ENCODE measurements around the gene CASP6. TPM values are rescaled to one million over a fixed set of nuclear protein-coding genes. Genes with fewer than 3 reads are reported as not detected.

The CASP6 gene
- total RNA-seq, 1 experiment from 2014 or later, result 30.5 TPM

DNA sequence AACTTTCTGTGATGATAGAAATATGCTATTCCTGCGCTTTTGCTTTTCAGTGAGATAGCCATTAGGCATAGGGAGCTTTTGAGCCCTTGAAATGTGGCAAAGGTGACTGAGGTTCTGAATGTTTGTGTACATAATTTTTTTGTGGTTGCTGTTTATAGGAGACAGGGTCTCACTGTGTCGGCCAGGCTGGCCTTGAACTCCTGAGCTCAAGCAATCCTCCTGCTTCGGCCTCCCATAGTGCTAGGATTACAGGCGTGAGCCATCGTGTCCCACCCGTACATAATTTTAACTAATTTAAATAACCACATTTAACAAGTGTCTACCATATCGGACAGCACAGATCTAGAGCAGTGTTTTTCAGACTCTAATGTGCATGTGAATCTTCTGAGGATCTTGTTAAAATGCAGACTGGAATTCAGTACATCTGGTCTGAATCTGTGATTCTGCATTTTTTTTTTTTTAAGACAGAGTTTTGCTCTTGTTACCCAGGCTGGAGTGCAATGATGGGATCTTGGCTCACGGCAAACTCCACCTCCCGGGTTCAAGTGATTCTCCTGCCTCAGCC lies 45.3 kb downstream of the CASP6 start:
- Histone ChIP-seq H3K27me3 (replicated peaks; ENCODE audit: insufficient read depth, low read depth, low read length, poor library complexity) (no peaks in the 10 kb centered on the region), H3K4me1 (ENCODE audit: insufficient read depth, low read length, poor library complexity, severe bottlenecking) (peaks cover 6% of the 10 kb centered on the region), H3K9me3 (ENCODE audit: low read depth, low read length, poor library complexity, severe bottlenecking) (no peaks in the 10 kb centered on the region), H3K4me3 (ENCODE audit: low read depth, low read length, poor library complexity, severe bottlenecking) (no peak overlapping the region), H3K27ac (ENCODE audit: low read depth, low read length, poor library complexity, severe bottlenecking) (no peak overlapping the region), H3K36me3 (ENCODE audit: insufficient read depth, low read length, poor library complexity, severe bottlenecking) (no peaks in the 10 kb centered on the region)
- CTCF ChIA-PET, result interaction anchor here (1.3 kb wide), 1 partner anchor 225 kb away, joined by 3 read pairs; the partner anchor contains the start of gene SEC24B
- intact Hi-C loops (cut with micrococcal nuclease; ENCODE audit: unreplicated experiment), result loop anchor here (5.0 kb wide), 2 partner anchors 96 to 226 kb away; partner anchors contain the start of genes MCUB and SEC24B
- no TSS peak for BruUV-seq (replicated peaks)
- DNase-seq (ENCODE audit: low spot score), result no peak
- POLR2A ChIA-PET (ENCODE audit: low non-redundant PET), result no interaction called here
- TF ChIP-seq, protein P1, sequence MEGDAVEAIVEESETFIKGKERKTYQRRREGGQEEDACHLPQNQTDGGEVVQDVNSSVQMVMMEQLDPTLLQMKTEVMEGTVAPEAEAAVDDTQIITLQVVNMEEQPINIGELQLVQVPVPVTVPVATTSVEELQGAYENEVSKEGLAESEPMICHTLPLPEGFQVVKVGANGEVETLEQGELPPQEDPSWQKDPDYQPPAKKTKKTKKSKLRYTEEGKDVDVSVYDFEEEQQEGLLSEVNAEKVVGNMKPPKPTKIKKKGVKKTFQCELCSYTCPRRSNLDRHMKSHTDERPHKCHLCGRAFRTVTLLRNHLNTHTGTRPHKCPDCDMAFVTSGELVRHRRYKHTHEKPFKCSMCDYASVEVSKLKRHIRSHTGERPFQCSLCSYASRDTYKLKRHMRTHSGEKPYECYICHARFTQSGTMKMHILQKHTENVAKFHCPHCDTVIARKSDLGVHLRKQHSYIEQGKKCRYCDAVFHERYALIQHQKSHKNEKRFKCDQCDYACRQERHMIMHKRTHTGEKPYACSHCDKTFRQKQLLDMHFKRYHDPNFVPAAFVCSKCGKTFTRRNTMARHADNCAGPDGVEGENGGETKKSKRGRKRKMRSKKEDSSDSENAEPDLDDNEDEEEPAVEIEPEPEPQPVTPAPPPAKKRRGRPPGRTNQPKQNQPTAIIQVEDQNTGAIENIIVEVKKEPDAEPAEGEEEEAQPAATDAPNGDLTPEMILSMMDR (conservative IDR thresholded peaks at IDR 0.05; ENCODE audit: low read depth, low read length), result no peak
- no peak for TF ChIP-seq EZH2 (IDR thresholded peaks at IDR 0.05; ENCODE audit: borderline replicate concordance, low read depth, low read length, poor library complexity, severe bottlenecking)

DNA sequence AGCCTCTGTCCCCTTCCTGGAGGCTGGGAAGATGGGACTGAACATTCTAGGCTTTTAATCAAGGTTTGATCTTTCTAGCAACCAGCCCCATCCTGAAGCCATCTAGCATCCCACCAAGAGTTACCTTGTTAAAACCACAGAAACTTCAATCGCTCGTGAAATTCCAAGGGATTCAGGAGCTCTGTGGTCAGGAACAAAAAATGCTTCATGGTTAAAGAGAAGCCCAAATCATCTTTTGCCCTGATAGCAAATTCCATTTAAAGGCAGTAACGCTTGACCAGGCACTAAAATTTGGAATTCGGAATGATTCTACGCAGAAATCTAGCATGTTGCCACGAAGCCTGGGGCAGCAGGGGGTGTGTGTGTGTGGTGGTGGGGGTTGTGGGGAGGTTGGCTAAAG lies 47.8 kb downstream of the CASP6 start:
- H3K4me3 ChIP-seq (ENCODE audit: low read depth, low read length, poor library complexity, severe bottlenecking), result no peak overlapping the region
- DNase-seq (ENCODE audit: low spot score), result no peak
- TF ChIP-seq, protein P1 (conservative IDR thresholded peaks at IDR 0.05; ENCODE audit: low read depth, low read length), result no peak
- no peak for TF ChIP-seq EZH2 (IDR thresholded peaks at IDR 0.05; ENCODE audit: borderline replicate concordance, low read depth, low read length, poor library complexity, severe bottlenecking)
- POLR2A ChIA-PET (ENCODE audit: low non-redundant PET), result interaction anchor here (0.7 kb wide), 1 partner anchor 15 kb away, joined by 3 read pairs; no protein-coding TSS in a partner anchor
- no peaks in the 10 kb centered on the region for H3K36me3 ChIP-seq (ENCODE audit: insufficient read depth, low read length, poor library complexity, severe bottlenecking)
- no peak overlapping the region for H3K27ac ChIP-seq (ENCODE audit: low read depth, low read length, poor library complexity, severe bottlenecking)
- BruUV-seq (replicated peaks), result no TSS peak
- no peaks in the 10 kb centered on the region for H3K4me1 ChIP-seq (ENCODE audit: insufficient read depth, low read length, poor library complexity, severe bottlenecking)
- intact Hi-C loops (cut with micrococcal nuclease; ENCODE audit: unreplicated experiment), result loop anchor here (5.0 kb wide), 2 partner anchors 93 to 223 kb away; partner anchors contain the start of genes MCUB and SEC24B
- CTCF ChIA-PET, result no interaction called here
- H3K9me3 ChIP-seq (ENCODE audit: low read depth, low read length, poor library complexity, severe bottlenecking), result peaks cover 6% of the 10 kb centered on the region
- H3K27me3 ChIP-seq (replicated peaks; ENCODE audit: insufficient read depth, low read depth, low read length, poor library complexity), result no peaks in the 10 kb centered on the region

DNA sequence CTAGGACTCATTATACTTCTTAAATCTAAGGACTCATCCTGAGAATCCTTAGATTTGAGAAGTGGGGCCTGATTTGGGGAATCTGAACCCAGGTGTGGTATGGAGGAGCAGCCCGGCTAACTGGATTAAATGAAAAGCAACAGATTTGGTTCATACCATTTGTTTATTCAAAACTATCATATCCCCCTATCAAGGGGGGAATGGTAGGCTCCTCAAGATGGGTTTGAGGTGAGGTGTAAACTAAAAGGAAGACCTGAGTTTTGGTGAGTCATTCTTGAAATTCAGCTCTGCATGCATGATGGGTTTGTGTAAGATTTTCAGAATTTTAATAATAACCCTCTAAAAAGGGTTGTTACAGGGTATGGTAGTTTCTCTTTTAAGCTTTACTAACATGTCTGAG lies 53.4 kb downstream of the CASP6 start:
- no peak for DNase-seq (ENCODE audit: low spot score)
- no peaks in the 10 kb centered on the region for H3K27me3 ChIP-seq (replicated peaks; ENCODE audit: insufficient read depth, low read depth, low read length, poor library complexity)
- TF ChIP-seq, protein P1 (conservative IDR thresholded peaks at IDR 0.05; ENCODE audit: low read depth, low read length), result no peak
- TF ChIP-seq EZH2 (IDR thresholded peaks at IDR 0.05; ENCODE audit: borderline replicate concordance, low read depth, low read length, poor library complexity, severe bottlenecking), result no peak
- no peaks in the 10 kb centered on the region for H3K36me3 ChIP-seq (ENCODE audit: insufficient read depth, low read length, poor library complexity, severe bottlenecking)
- H3K9me3 ChIP-seq (ENCODE audit: low read depth, low read length, poor library complexity, severe bottlenecking), result peaks cover 14% of the 10 kb centered on the region
- BruUV-seq (replicated peaks), result no TSS peak
- POLR2A ChIA-PET (ENCODE audit: low non-redundant PET), result no interaction called here
- CTCF ChIA-PET, result no interaction called here
- no peak overlapping the region for H3K4me3 ChIP-seq (ENCODE audit: low read depth, low read length, poor library complexity, severe bottlenecking)
- intact Hi-C loops (cut with micrococcal nuclease; ENCODE audit: unreplicated experiment), result no loop called here
- H3K4me1 ChIP-seq (ENCODE audit: insufficient read depth, low read length, poor library complexity, severe bottlenecking), result no peaks in the 10 kb centered on the region
- H3K27ac ChIP-seq (ENCODE audit: low read depth, low read length, poor library complexity, severe bottlenecking), result no peak overlapping the region

All from A673 (cell line).